IPS-18c (cell line): Measurements from ENCODE around the gene SCFD2.

Source experiments
- H3K4me3 ChIP-seq: 2 replicates; pipeline ENCODE4 v1.7.0; 2013; ENCODE audit warnings: low read depth, mild to moderate bottlenecking, low read length, moderate library complexity; ENCODE audit not compliant: insufficient read depth
- H3K9me3 ChIP-seq: one replicate; pipeline ENCODE4 v1.6.1; 2013; ENCODE audit warnings: mild to moderate bottlenecking, low read length, moderate library complexity; ENCODE audit not compliant: control insufficient read depth, insufficient read depth

The SCFD2 gene

DNA sequence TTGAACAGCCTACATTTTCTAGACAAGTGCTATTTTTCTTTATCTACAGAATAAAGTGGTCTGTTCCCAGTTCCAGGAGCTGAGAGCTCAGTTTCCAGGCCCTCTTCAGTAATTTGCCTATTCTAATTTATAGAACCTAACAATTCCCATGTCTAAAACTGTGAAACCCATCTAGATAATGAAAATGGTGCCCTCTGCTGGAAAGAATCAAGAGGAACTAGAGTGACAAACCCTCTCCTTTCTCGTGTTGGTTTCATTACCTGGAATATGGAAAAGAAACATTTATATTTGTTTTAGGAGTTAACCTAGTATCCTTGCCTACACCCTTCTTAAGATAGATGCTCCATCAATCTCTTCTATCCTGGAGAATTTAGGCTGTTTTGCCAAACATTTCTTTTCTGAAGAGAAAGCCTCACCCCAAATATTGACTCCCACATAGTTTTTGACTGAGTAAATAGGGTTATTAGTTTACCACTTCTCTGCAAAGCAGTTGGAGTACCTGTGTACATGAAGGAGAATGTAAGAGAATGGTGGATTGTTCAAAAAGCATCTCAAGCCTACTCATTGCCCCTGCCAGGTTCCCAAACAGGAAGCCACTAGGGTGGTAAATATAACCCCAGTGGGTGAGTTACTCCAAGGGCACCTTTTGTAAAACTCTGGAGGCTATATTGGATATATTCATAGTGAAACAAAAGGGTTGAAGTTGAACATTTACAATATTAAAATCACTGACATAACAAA lies 382.1 kb downstream of the SCFD2 start:
- Histone ChIP-seq H3K4me3 (no peak overlapping the region), H3K9me3 (no peaks in the 10 kb centered on the region)

DNA sequence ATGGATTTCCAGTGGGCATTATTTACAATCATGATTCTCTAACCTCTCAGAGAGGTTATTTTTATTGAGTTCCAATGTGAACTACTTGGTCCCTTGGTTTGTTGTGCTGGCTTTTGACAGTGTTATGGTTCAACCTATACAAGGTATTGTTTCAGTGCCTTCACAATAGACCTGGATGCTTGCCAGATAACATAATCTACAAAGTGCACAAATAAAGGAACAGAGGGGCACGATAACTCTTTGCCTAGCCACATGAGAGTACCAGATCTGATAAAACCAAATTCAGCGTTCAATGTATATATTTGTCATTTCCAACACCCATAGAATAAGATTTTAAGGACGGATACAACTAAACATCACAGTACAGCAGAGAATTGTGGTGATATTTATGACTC lies 382.9 kb downstream of the SCFD2 start:
- Histone ChIP-seq H3K9me3 (no peaks in the 10 kb centered on the region), H3K4me3 (no peak overlapping the region)

DNA sequence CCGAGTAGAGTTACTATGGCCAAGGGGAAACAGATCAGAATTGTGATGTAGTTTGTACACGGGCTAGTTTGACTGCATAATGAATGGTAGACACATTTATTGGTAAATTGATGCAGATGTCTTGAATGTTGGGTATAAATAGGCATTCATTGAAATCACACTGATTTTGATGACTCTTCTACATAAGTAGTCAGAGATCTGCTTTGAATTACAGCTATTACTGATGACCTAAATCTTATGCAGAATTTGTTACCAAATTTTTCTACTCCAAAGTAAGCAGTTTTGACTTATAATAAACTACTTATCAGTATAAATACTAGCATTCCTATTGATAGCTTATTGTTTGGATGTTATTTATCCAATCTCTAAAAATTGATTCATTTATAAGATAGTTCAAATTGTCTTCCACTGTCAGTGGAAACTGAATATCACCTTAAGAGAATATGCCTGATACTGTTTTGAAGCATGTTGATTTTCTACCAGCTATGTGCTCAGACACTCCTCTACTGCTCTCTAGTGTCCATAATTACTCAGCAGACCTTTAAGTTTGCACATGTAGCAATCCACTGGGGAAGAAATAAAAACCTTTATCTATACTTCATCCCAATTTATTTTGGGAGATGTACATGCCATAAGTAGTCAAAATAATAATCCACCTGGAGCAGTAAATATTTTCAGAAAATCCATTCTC lies 383.5 kb downstream of the SCFD2 start:
- H3K9me3 ChIP-seq, result no peaks in the 10 kb centered on the region

DNA sequence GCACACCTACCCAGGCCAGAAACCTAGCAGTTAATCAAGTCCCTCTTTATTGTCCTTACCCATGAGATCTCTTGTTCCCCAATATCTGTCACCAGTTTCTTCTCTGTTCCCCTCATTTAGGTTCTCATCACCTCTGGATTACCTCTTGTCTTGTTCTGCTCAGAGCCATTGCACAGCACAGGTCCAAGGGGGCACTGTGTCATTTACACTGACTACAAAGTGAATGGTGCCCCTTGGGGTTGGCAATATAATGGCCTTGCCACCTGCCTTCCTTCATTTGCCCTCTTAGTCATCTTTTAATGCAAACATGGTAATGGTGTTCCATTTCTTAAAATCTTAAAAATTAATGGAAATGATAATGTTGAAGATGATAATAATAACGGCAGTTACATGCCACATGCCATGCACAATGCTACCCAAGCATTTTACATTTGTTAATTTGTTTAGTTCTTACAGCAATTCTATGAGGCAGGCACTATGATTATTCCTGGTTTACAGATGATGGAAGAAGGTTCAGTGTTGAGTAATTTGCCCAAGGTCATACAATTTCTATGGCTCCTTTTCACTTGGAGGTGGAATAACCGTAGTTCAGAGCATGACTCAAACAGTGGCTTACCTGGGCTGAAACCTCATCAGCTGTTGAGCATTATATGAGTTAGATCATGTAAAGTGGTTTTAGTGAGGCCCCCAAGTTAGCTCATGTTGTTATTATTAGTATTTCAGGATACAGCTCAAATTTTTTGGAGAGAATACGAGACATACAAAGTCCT lies 385.9 kb downstream of the SCFD2 start:
- H3K9me3 ChIP-seq, result no peaks in the 10 kb centered on the region

More for the DNA sequence above, 383.5 kb downstream of the SCFD2 start:
- H3K4me3 ChIP-seq, result no peak overlapping the region

DNA sequence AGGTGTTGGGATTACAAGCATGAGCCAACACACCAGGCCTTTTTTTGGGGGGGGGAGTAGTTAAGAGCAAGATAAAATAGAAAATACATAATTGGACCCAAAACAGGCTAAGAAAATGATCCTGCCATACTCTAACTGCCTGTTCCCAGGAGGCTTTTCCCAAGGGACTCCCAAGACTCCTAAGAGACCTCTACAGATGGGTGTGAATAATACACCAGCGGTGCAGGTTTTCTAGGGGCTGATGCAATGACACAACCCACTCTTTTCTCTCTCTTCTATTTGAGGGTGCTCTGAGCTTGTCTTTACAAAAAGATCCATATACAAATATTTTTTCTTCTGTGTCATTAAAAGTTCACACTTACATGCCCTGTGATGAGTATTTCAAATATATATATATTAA lies 386.8 kb downstream of the SCFD2 start:
- Histone ChIP-seq H3K4me3 (no peak overlapping the region), H3K9me3 (no peaks in the 10 kb centered on the region)

More for the DNA sequence above, 385.9 kb downstream of the SCFD2 start:
- H3K4me3 ChIP-seq, result no peak overlapping the region

DNA sequence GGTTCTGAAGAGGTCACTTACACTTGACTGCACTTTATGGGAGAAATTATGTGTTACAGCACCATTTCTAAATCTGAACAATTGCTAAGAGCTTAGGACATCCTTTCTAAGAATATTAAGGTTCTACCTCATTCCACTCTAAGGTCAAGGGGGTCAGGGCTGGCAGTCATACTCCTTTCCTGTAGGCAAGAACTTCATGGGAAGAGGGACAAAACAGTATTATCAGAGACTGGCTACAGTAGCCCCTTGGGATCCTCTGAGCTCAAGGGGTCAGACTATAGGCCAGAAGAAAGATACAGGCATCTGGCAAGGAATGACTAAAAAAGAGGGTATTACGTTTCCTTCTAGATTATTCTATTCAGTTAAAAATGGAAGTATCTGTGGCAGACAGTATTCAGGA lies 388.6 kb downstream of the SCFD2 start:
- no peaks in the 10 kb centered on the region for H3K9me3 ChIP-seq
- no peak overlapping the region for H3K4me3 ChIP-seq

DNA sequence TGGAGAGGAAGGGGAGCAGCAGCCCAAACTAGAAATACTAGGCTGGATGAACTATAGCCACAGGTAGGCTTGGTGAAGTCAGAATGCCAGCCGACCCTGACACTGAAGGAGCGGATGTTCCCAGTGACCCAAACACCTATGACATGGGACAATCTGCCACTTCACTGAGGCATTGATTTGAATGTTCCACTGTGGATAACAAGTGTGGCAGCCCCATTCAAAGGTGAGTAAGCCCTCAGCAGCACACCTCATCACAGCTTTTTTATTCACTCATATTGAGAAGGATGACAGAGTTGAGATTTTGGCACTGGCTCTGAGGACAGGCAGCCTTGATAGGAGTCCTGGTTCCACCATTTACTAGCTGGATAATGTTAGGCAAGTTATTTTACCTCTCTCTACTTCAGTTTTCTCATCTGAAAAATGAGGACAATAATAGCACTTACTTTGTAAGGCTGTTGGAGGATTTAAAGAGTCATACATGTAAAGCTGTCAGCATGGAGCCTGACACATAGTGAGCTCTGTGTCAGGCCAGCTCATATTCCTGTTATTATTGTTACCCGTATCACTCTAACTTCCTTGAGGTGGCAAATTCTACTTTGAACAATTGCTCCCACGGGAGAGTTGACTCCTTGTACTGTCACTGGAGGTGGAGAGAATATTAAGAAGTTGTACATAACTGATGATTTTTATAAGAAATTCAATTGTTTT lies 389.2 kb downstream of the SCFD2 start:
- Histone ChIP-seq H3K9me3 (no peaks in the 10 kb centered on the region), H3K4me3 (no peak overlapping the region)

DNA sequence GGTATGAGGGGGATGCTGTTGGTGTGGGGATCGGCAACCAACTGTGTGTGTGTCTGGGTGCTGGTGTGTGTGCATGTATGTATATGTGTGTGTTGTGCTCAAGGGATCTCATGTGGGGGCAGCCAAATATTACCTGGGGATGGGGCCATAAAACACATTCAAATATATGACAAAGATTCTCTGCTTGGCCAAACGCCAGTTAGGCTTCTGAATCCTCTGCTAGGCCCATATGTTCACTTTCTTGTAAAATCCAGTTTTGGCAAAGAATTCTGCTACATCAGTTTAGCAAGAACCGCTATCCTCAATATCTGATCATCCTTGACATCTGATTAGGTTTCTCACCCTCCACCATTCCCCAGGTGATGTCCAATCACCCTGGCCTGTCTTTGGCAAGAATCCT lies 397.2 kb downstream of the SCFD2 start:
- Histone ChIP-seq H3K4me3 (no peak overlapping the region), H3K9me3 (no peaks in the 10 kb centered on the region)

DNA sequence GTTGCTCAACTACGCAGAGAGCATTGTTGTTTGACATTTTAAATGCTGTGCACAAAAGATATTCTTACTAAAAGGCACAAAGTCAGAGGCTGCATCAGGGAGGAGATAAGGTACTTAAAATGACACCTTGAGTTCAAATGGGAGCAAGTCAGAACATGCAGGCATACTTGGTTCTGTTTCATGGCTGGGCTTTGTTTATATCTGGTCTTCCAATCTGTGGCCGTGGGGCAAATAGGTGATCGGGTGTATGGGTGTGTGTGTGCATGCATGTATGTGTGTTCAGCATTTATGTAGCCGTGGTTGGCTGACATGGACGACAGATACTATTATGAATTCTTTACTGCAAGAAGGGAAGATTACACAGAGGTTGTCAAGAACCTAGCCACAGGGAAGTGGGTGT lies 397.6 kb downstream of the SCFD2 start:
- H3K4me3 ChIP-seq, result no peak overlapping the region
- no peaks in the 10 kb centered on the region for H3K9me3 ChIP-seq

DNA sequence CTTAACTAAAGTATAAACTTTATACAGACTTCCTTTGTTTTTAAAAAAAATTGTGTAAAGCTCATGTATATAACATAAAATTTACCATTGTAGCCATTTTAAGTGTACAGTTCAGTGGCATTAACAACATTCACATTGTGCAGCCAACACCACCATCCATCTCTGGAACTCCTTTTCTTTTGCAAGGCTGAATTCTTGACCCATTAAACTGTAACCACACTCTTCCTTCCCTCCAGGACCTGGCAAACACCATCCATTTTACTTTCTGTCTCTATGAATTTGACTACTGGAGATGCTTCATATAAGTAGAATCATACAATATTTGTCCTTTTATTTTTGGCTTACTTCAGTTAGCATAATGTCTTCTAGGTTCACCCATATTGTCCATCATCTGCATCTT lies 399.1 kb downstream of the SCFD2 start:
- H3K4me3 ChIP-seq, result no peak overlapping the region
- no peaks in the 10 kb centered on the region for H3K9me3 ChIP-seq

DNA sequence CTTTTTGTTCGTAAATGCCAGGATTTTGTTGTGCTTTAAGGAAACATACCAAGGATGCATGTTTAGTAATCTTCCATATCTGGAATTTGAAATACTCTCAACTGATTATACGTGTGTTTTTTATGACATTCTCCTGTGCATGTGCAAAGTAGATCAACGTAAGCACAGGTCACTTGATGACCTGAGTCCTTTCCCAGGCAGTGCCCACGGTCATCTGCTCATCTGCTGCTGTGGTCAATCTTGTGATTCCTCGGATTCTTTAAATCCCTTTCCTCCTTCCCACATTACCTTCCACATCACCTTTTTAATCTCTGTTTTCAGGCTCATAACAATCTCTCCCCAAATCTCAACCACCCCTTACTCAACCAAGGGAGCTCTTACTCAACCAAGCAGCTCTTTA lies 399.7 kb downstream of the SCFD2 start:
- no peaks in the 10 kb centered on the region for H3K9me3 ChIP-seq
- H3K4me3 ChIP-seq, result no peak overlapping the region

DNA sequence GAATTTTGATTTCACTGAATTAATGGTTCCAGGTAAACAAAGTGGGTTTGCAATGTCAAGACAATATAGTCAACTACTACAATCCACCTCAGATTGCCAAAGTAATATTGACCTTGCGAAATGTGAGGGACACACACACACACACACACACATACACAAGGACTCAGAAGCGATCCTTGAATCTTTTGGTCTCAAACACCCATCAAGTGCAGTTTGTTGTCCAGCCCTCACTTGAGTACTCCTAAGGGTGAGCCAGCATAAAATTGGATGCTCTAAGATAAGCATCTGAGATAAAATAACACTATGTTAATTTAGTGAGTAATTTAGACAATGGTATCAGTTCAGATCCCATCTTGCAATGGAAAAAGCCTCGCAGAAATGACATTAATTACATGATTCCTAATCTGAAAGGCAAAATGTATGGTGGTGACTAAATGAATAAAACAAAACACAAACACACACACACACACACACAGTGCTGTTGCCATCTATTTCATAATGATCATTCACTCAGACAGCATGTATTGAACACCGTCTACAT lies 401.2 kb downstream of the SCFD2 start:
- Histone ChIP-seq H3K9me3 (no peaks in the 10 kb centered on the region), H3K4me3 (no peak overlapping the region)

DNA sequence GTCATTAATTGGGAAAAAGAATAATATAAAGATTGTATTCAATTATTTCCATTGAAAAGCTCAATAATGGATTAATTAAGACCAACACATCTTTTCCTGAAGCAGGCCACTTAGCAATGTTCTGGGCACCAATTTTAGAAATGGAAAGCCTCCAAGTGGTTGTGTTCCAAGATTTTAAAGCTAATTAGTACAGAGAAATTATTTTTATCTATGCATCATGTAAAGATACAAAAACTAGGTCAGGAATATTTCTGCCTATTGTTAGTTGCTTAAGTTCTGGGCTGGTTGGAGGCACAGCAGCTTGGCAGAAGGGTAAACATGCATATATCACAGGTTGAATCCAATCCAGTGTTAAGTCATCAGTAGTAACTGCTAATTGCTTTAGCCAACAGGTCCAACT lies 401.9 kb downstream of the SCFD2 start:
- Histone ChIP-seq H3K9me3 (no peaks in the 10 kb centered on the region), H3K4me3 (no peak overlapping the region)

DNA sequence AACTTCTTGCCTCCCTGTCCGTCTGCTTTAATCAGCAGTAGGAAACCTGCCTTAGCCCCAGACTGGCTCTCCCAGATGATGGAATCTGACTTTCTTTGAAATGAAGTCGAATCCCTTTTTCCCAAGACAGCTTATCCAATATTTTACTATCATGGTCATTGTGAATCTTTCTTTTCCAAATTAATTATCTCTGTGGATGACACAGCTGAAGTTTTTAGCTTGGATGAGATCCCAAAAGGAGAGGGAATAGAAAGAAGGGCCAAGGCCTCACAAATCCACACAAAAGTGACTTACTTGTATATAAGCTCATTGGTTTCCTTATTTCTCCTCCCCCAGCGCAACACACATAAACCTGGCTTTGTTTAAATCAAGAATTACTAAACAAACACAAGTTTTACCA lies 403.1 kb downstream of the SCFD2 start:
- no peak overlapping the region for H3K4me3 ChIP-seq
- no peaks in the 10 kb centered on the region for H3K9me3 ChIP-seq

DNA sequence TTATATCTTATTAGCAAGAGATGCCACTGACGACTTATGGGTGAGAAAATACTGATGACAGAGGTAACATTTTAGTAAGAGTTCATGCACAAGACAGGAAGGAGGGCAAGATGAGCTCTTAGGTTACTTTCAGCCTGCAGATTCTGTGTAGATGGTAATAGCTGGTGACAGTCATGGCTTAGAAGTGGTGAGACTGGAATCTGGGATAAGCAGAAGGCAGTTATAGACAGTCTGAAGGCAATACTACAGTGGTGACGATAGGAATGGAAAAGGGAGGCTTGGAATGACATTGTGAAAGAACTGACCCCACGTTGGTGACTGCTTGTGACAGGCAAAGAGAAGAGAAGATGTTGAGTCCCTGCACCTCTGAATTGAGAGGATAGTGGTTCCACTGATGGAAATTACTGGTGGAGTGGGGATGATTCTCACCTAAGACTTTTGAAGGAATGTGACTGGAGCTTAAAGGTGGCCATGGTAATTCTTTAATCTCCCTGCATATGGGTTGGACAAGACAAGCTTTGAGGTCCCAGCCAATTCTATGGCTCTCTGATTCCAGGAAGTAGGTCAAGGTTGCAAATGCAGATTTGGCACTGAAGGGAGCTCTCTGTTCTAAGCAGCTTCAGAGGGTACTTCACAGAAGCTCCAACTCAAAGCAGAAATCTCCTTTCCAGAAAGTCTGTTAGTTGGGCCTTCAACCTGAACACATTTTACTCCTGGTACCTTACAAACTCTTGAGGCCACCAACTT lies 404.0 kb downstream of the SCFD2 start:
- Histone ChIP-seq H3K4me3 (no peak overlapping the region), H3K9me3 (no peaks in the 10 kb centered on the region)

DNA sequence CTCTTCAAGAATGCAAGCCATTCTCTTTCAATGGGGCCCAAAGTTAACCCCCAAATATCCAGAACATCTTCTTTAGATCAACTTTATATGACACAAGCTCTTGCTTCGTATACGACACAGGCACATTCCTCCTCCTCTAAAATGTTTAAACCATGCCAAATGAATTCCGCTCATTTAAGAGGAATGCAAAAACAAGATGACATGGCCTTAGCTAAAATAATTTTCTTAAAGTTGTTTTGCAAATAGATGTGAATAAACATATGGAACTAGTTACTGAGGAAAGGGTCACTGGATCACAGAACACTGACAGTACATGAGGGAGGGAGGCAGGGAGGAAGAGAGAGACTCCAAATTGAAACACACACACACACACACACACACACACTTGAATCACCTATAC lies 406.3 kb downstream of the SCFD2 start:
- Histone ChIP-seq H3K9me3 (no peaks in the 10 kb centered on the region), H3K4me3 (no peak overlapping the region)
